D721Med (cell line): ENCODE data around the gene HIGD1A.

Experiments used
- DNase-seq: peaks from one replicate; pipeline ENCODE4 v3.0.0; 2011; ENCODE audit warnings: low spot score; ENCODE audit not compliant: insufficient read length
- FAIRE-seq: peaks from 2 replicates; lab custom pipeline; 2011; peaks lifted over from hg19 to GRCh38; lab: Jason Lieb, UNC
- CTCF ChIP-seq: IDR thresholded peaks from 2 replicates; pipeline ENCODE4 v1.5.1; 2012; ENCODE audit warnings: mild to moderate bottlenecking, control low read depth; ENCODE audit not compliant: insufficient read depth; ENCODE audit errors: missing control alignments

HIGD1A gene

GRCh38 chr3:42847731-42848130, 43.4 kb upstream of the HIGD1A start:
- no peak for FAIRE-seq
- no peak for TF ChIP-seq CTCF
- peak; percentile 56 for DNase-seq

GRCh38 chr3:42846685-42847522, 42.6 kb upstream of the HIGD1A start:
- no peak for FAIRE-seq
- no peak for DNase-seq
- TF ChIP-seq CTCF, result no peak

- no peak for TF ChIP-seq CTCF
- DNase-seq, result no peak
- FAIRE-seq, result no peak
These were observed 40.5 kb upstream of the HIGD1A start for GRCh38 chr3:42844815-42845214.

- DNase-seq (no peak), FAIRE-seq (no peak)
- no peak for TF ChIP-seq CTCF
These were observed 40.1 kb upstream of the HIGD1A start for GRCh38 chr3:42844412-42844713.

GRCh38 chr3:42843713-42844411, 39.6 kb upstream of the HIGD1A start:
- DNase-seq (no peak), FAIRE-seq (no peak)
- no peak for TF ChIP-seq CTCF

GRCh38 chr3:42841332-42841731, 37.0 kb upstream of the HIGD1A start:
- FAIRE-seq, result no peak

More at GRCh38 chr3:42841332-42841731, 37.0 kb upstream of the HIGD1A start:
- TF ChIP-seq CTCF, result no peak
- no peak for DNase-seq
